Measurements from ENCODE around the gene TFPT.
A peak's percentile ranks its signal among the peaks of the same experiment; 100 is the strongest.

Gene TFPT

GRCh38 chr19:54148158-54148557 is 32.7 kb upstream of the TFPT start:
- no peak for DNase-seq

- no peak for DNase-seq
Observed at GRCh38 chr19:54147676-54148075, 32.2 kb upstream of the TFPT start.

- DNase-seq: no peak
Observed at GRCh38 chr19:54145541-54146158, 30.2 kb upstream of the TFPT start.

GRCh38 chr19:54142166-54142780 is 26.8 kb upstream of the TFPT start:
- DNase-seq: no peak

DNA sequence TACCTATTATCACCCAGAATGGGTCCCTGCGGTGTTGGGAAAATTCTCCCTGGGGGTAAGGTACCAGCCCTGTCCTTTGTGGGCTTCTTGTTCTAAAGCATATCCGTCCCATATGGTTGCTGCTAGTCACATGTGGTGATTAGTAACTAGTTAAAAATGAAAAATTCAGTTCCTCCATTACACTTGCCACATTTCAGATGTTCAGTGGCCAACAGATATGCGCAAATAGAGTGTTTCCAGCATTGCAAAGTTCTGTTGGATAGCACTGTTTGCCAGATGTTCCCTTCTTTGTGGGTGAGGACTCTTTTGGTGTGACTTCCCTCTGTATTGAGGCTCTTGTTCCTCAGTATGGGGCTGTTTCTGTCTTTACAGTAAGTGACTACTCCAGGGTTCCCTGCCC is 25.9 kb upstream of the TFPT start:
- peak; percentile 9 to 31 for DNase-seq

DNA sequence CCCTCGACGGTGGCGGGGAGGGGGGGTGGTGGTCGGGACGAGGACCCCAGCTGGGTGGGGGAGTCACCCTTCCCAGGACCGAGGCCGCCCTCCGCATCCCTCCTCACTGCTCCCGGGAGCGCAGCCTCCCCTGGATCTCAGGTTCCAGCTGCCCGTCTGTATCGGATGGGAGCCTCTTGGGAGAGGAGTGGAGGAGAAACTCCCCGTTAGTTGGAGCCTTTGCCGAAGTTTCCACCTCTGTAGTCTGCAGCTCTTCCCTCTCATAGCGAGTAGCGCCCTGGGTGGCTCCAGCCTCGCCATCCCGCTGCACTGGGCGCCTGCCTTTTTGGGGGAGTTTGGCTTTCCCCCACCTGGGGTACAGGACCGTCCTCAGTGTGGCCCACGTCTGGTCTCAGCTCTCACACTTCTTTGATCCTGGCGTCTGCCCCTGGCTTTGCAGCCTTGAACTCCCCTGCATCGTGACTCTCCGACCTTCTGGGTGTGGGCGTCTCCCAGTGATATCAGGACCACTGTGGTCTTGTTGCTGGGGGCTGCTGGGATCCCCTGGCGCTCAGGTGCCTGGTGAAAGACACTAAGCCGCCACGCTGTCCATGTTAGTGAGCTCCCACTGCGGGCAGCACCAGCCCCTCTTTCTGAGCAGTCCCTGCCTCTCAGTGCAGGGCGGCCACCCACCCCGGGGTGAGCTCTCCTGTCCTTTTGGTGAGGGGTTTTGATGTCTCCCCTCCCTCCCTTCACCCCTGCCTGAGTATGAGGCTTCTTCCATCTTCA is 23.2 kb upstream of the TFPT start:
- no peak for DNase-seq

DNA sequence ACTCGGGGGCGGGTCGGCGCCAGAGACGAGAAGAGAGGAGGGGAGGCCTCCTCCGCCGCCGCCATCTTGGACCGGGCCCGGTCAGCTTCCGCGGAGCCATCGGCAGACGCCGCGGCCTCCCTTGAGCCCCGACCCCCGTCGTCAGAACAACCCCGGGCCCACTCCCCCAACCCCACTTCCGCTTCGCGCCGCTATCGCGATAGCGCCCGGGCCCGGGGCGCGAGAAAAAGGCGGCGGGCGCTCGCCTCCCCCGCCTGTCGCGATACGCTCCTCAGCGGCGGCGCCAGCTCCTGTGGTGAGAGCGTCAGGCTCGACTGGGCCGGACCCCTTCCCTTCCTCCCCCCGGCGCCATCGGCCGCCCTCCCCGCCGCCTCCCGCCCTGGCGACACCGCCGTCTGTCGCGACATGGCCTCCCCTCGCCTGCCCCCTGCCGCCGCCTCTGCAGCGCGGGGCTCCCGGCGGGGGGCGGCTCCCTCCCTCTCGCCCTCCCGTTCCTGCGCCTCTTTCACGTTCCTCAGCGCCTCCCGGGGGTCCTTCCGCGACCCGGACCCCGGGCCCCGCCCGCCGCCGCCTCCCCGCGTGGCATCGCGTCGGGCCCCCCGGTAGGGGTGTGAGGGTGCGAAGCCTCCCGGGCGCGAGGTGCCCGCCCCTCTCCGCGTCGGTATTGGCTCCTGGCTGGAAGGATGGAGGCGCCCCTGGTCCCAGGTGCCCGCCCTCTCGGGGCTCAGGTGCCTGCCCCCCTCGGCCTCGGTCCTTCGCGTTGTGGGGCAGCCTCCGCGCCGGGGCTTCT is 22.4 kb upstream of the TFPT start, which contains the start of gene CNOT3:
CNOT3 (plus strand) TSS at position 64 of the 790 bp plus-strand sequence. CDS start 5,217 bp downstream, outside the sequence.
- no peak for DNase-seq

DNA sequence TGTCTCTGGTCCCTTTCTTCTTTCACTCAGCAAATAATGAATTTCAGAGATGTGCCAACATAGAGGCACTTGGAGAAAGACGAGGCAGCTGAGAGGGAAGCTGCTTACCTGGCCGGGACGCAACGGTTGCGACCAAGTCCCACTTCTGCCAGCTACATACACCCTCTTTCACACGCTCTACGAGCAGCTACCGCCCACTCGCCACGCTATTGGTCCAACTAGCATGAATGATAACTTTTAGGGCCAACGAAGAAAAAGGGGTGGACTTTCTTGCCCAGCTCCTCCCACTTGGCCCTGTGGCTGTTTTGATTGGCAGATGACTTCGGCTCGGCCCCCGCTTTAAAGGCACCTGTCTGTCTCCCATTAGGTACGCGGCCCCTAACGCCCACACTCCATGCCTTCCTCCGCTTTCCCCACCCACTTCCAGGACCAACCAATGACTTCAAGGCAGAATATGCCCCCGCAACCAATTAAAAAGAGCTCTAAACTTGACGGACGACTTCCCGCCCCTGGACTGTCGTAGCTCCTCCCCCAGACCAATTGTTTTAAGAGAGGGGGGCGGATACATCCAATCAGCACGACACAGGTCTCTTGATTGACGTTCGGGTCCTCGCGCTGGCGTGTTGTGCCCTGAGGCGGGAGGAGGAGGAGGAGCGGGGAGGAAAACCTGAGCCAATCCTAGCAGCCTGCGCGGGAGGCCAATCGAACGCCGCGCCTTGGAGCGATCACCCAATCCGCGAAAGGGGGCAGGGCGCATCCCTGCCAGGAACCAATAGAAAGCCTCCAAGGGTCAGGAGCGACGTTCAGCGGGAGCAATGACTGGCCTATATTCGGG is 21.6 kb upstream of the TFPT start:
- DNase-seq: peak; percentile 99 to 100

DNA sequence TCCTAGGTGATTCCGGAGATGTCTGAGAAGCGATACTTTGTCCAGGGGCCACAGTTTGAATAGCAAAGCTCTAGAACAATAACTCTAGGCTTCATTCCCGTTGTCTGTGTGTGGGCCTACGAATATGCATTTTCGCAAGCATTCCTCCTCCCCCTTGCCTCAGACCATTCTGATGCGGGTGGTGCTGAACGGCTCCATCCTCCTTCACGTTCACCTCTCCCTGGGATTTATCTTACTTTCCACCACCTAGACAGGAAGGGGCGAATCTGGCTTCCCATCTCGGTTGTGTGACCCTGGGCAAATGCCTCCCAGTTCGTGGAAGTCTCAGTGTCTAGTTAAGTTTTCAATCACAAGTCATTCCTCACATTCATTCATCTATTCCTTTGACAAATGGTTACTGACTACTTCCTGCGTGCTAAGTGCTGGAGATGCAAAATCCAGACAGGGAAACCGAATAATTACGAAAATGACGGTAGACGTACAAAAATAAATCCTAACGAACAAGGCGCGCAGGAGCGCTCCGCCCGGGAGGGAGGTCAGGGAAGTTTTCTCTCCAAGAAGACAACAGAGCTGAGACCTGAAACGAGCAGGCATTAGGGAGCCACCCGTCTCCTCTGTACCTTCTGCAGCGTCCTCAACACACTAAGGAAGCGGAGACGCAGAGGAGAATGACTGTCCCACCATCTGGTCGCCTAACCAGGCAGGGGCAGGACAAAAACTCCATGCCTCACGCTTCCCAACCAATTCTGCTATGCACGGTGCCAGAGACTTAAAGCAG is 20.8 kb upstream of the TFPT start:
- no peak for DNase-seq

GRCh38 chr19:54133957-54134590 is 18.6 kb upstream of the TFPT start:
- DNase-seq: no peak

- peak in 1 of 2 donors; percentile 40 for DNase-seq
Observed at GRCh38 chr19:54133312-54133956, 18.0 kb upstream of the TFPT start.

DNA sequence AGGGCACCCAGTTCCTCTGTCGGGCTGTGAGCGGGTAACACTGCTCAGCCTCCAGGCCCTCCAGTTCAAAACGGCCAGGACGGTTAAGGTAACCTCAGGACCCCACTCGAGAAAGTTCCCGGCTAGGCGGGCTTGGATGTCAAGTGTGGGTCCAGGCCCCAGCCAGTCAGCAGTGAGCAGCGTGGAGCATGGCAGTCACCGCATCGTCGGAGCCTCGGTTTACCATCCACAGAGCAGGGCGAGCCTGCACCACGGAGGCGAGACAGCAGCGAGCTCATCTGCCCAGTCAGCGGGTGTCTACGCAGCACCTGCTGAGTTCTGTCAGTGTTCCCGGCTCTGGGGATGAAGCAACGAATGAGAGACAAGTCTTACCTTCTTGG is 14.2 kb upstream of the TFPT start:
- DNase-seq: no peak

GRCh38 chr19:54128796-54129616 is 13.5 kb upstream of the TFPT start:
- no peak for DNase-seq

DNA sequence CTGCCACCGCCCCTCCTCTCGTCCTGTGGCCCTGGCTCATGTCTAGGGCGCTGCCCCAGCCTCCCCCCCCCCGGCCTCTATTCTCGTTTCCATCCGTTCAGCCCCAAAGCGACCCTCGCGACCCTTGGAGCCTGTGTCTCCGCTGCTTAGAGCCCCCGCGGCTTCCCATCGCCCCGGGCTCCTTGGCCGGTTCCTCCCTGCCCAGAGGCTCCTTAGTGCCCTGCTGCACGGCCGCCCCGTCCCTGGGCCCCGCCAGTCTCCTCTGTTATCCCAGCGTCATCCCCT is 12.9 kb upstream of the TFPT start:
- no peak for DNase-seq

- DNase-seq: no peak
Observed at GRCh38 chr19:54127688-54128440, 12.4 kb upstream of the TFPT start.

DNA sequence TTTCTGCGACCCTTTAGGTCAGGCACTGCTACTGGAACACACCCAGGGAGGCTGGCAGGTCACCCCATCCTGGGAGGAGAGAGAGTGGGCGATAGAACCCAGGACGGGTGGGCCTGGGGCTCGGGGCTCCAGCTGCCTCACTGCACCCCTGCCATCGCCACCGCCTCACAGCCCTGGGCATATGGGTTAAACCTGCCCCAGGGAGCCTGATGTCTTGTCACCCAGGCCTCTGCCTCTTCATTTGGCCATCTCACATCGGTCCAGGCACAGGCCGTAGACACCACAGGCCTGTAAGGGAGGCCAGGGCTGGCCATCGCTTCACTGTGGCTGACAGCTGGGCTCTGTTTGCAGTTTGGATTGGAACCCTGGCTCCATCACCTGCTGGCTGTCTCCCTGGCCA is 10.3 kb upstream of the TFPT start:
- DNase-seq: no peak

- no peak for DNase-seq
Observed at GRCh38 chr19:54124393-54124792, 8.9 kb upstream of the TFPT start.

DNA sequence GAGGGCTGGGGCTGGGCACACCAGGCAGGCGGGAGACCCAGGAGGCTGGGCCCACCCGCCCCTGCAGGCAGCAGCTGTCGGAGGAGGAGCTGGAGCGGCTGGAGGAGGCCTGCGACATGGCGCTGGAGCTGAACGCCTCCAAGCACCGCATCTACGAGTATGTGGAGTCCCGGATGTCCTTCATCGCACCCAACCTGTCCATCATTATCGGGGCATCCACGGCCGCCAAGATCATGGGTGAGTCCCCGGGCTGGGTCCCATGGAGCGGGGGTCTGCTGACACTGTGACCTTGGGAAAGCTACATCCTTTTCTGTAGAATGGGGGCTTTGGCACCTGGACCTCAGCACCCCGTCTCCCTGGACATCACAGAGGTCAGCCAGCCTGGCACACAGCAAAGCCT is 8.2 kb upstream of the TFPT start:
- DNase-seq: no peak

DNA sequence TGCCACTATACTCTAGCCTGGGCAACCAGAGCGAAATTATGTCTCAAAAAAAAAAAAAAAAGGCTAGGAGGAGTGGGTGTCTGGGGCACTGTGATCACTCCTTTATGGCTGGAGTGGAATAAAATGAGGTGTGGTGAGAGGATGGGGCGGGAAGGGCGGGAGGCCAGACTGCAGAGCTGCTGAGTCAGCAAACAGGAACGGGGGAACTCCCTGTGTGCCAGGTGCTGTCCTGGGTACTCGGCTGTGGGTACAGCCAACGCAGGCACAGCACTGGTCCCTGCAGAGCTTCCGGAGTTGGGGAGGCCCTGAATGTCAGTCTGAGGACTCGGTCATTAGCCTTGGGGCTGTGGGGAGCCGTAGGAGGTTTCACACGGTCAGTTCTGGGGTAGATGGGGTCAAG is 5.8 kb upstream of the TFPT start:
- no peak for DNase-seq

Measured in inflammatory macrophage treated with lipopolysaccharide for 1 hour (primary cell).